Fibroblast of peridontal ligament (primary cell): ENCODE results near the gene HSP90AA1.
"Not testable (repeated sequence)": the region's sequence is repeated elsewhere in the genome, so short reads cannot be mapped to it uniquely, and the experiment has no call there.

Experiments used
- DNase-seq: peaks from one replicate; pipeline ENCODE4 v3.0.0-alpha.2; 2010; ENCODE audit errors: extremely low read depth

HSP90AA1 gene

DNA sequence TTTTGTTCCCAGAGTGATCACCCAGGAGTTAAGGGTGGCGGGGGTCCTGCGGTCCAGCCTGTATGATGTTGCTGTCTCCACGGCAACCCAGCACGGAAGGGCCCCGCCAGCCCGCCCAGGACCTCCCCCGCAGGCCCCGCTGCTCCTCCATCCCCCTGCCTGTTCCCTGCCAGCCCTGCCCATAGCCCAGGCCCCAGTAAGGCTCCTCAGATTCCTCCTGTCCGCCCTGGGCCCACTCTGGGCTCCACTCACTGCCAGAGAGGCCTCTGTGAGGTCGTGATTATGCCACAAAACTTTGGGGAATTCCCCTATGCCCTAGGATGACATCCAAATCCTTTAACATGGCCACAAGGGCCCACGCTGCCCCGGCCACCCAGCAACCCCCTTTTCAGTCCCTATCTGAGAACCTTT lies 20.8 kb downstream of the HSP90AA1 start:
- DNase-seq: no peak

DNA sequence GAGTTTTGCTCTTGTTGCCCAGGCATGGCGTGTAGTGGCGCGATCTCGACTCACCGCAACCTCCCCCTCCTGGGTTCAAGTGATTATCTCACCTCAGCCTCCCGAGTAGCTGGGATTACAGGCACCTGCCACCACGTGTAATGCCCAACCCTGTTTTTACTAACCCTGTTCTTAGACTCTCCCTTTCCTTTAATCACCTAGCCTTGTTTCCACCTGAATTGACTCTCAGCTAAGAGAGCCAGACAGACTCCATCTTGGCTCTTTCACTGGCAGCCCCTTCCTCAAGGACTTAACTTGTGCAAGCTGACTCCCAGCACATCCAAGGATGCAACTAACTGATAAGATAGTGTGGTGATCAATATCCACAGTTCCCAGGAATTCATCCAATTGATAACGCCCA lies 22.3 kb downstream of the HSP90AA1 start:
- DNase-seq: not testable (repeated sequence)

DNA sequence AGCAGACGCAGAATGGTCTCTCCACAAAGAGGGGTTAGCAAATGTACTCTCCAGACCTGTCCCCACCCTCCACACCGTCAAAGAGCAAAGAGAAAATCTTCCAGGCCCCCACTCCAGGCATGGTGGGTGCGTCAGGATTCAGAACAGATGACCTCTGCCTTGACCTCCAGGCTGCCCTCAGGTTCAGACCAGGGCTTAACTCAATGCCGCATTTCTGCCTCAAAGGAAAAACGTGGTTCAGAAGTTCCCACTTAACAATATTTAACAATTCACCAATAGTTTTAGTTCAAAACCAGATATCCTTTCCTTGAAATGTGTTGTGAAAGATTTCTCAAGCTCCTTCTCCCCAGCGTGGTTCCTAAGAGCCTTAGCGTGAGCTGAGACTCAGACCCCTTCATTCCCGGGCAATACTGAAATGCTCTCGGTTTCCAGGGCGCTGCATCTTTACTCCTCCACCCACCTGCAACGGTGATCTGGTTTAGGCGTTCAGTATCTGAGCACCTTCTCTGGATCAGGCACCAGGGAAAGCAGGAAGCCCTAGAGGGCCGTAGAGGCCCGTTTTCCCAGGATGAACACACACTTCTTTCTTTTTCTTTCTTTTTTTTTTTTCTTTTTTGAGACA lies 22.9 kb downstream of the HSP90AA1 start:
- no peak for DNase-seq

DNA sequence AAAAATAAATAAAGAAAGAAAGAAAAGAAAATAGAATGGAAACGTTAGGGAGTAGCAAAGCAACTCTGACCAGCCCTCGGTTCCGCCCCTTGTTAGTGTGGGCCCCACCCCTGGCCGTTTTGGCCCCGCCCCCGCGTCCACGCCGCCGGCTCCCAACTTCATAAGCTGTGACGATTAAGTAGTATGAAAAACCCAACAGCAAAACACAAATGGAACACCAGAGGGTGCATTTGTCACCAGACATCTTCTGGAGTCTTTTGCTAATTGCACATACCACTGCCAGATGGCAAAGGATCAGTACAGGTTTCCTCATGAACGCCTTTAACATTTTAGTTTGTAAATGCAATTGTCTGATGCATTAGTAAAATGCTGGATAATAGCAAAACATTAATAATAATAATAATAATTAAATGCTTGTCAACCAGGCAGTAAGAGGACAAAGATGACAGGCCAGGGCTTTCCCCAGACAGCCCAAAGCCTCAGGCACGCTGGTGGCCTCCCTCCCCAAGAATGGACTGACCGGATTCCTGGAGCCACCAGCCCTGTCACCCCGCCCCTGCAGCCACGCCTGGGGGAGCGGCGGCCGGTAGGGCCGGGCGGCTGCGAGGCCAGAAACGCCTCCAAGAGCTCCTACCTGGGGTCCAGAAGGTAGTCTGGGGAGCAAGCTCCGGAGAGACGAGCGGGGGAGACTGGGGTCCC lies 23.6 kb downstream of the HSP90AA1 start:
- DNase-seq: peak; percentile 85

DNA sequence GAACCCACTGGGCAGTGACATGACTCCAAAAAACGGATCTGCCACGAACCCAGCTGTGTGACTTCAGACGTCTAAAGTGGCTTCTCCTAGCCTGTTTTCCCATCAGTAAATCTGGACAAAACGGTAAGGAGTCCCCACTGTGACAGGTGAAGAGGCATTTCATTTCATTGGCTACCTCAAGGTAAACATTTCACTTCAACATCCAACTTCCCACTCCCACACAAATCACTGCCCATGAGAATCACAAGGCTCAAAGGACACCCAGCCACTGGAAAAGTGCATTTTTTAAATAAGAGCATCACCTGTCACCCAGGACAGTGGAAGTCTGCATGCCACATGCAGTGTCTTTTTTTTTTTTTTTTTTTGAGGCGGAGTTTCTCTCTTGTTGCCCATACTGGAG lies 27.9 kb downstream of the HSP90AA1 start:
- no peak for DNase-seq

DNA sequence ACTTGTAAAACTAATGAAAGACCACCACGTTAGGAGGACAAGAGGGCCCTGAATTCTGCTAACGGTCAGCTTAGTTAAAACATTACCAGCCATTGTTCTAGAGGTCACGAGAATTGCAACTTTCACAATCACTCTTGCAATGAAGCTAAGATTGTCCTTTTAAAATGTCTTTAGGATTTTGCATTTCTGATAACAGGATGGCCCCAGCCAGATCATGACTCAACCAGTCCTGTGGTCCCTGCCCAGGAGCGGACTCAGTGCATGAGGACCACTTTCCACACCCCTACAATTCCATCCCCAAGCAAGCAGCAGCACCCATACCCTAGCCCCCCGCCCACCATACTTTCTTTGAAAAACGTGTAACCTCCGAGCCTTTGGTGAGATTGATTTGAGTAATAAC lies 28.7 kb downstream of the HSP90AA1 start:
- DNase-seq: no peak

DNA sequence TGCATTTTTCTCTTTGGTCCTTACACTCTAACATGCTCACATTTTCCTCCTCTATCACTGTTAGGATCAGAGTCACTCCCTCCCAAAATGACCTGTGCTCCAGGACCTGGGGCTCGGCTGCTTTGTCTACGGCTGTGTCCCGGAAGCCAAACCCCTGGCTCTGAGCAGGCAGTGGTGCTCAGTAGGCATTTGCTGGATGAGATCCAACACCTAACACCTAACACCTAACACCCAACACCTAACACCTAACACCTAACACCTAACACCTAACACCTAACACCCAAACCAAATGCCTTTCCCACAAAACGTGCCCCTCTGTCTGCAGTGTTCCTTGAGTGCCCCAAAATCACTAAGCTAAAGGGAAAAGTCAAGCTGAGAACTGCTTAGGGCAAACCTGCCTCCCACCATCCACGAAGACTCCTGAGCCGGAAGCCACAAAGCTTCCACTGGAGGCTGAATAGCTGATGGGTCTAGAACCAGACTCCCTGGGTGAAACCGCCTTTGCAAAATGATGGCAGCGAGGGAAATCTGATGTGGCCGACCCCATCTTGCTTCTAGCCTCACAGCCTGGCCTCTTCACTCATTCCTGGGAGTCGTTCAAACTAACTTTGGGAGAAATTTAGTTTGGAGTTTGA lies 29.2 kb downstream of the HSP90AA1 start:
- DNase-seq: no peak

DNA sequence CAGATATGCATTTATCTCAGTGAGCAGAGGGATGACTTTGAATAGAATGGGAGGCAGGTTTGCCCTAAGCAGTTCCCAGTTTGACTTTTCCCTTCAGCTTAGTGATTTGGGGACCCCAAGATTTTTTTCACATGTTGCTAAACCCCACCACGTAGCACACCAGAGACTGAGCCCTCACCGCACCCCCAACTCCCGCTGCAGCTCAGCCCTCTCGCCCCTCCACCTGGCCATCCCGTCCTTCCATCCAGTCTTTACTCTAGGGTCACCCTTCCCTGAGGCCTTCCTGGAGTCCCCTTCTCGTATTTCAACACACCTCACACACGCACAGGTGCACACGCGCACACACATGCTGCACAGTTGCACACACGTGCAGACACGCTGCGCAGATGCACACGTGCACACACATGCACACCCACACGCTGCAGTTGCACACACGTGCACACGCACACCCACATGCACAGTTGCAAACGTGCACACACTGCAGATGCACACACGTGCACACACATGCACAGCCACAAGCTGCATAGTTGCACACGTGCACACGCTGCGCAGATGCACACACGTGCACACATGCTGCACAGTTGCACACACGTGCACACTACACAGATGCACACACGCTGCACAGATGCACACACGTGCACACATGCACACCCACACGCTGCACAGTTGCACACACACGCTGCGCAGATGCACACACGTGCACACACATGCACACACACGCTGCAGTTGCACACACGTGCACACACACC lies 30.0 kb downstream of the HSP90AA1 start:
- DNase-seq: no peak

DNA sequence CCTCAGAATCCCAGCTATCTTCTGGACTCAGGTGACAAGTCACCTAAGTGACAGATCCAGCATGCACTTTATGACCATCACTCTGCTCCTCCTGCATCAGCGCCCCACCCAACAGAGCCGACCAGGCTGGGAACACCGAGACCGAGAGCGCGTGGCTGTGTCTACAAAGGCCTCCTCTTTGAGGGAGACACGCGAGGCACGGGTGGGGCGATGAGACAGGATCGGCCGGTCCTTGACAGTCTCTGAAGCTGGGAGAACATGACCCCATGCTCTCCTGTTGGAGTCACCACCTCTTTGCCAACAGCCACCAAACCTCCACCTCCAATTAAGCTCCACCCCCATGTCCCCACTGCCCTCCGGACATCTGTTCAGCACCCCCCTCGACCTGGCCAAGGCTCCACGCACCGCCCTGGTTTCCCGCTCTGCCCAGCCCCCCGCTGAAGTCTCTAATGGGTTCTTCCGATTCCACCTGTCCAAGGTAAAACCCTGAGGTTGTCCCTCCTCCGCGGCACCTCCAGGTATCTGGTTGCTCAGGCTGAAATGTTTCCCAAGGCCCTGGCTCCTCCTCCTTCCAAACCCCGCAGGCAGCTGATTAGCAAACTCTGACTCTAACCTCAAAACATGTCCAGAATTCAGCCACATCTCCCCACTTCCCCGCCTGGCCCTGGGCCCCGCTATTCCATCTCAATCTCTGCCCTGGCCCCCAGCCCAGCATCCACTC lies 31.5 kb downstream of the HSP90AA1 start:
- peak; percentile 49 for DNase-seq

DNA sequence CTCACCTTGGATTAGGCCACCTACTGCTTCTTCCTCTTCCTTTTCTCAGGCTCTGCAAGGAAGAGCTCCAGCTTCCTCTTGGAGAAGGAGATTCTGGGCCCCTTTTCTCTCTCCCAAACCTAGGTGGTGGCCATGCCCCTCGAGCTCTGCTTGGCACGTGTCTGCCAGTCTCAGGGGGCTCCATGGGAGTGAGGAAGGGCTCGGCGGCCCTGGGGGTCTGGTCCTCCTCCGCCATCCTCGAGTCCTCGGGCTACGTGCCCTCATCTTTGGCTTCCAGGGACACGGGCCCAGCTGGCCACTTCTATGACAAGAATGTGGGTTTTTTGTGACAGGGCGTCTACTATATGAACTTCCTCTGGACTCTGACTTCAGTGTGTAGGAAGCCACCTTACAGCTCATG lies 34.3 kb downstream of the HSP90AA1 start:
- DNase-seq: no peak

DNA sequence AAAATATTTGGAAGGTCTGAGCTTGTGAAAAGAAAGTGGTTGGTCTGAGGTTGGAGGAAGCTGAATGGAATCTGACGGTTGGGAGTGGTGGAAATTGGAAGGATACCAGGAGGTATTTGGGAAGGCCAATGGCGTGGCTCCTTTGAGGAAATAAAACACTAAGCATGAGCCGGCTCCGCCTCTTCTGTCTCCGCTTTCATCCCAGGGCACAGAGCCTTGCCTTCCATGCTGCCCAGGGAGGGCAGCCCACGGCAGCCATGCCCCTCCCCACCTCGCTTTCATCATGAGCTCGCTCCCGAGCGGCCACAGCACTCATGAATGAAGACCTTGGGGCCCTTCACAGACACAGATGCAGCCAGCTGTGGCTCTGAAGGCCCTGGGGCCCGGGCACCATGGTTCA lies 36.2 kb downstream of the HSP90AA1 start:
- DNase-seq: peak; percentile 91

DNA sequence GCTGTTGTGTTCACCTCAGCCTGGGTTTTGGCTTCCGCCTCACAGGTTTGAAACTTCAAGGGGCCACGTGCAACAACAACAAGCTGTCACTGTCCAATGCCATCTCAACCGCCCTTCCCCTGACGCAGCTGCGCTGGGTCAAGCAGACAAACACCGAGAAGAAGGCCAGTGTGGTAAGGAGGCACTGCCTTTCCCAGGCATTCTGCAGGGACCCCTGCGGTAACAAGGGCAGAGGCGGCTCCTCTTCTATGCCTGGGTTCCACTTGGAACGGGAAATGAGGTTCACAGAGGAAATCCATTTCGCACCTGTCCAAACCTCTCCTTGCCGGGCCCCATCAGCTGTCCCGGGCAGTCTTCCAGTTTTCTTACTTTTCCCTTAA lies 36.8 kb downstream of the HSP90AA1 start:
- DNase-seq: no peak

DNA sequence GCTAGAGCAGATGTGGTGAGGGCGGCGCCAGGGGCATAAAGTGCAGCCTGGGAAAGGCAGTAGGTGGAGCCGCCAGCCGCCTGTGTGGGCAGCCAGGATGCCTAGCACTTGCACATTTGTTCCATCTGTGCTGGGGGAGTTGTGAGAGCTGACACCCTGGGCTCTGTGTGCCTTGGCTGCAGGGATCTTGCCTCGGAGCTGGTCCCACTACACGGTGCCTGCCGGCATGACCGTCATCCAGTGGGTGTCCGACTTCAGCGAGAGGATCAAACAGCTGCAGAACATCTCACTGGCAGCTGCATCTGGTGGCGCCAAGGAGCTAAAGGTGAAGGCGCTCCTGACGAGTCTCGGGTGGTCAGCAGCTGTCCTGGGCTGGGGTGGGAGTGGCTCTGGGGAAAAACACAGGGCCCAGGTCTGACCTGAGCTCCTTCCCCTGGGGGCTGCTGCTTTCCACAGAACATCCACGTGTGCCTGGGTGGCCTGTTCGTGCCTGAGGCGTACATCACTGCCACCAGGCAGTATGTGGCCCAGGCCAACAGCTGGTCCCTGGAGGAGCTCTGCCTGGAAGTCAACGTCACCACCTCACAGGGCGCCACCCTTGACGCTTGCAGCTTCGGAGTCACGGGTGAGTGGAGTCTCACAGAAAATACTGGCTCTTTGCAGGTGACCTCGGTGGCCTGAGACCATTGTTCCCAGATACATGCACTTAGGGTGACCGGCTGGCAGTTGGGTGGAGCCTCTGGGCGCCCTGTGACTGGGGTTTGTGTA lies 37.4 kb downstream of the HSP90AA1 start:
- no peak for DNase-seq

DNA sequence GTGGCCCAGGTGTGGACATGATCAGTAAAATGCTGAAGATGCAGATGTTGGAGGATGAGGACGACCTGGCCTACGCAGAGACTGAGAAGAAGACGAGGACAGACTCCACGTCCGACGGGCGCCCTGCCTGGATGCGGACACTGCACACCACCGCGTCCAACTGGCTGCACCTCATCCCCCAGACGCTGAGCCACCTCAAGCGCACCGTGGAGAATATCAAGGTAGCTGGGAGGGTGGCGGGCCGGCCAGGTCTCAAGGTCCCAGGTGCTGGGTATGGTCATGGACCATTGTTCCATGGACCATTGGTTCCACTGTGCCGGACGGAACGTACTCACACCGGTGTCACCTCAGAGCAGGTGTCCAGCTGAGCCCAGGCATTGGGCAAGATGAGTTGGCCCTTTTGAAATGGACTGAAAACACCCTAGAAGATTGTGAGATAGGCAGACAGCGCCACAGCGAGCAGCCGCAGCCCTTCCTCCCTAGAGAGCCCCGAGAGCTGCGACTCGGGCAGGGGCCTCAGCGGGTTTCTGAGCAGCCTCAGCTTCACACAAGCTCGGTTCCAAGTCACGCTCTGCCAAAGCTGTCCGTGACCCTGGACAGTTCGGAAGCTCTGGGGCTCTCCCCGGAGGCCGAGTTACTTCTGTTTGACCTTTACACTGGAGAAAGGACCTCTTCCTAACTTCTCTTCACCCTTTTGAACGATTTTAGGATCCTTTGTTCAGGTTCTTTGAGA lies 38.9 kb downstream of the HSP90AA1 start:
- no peak for DNase-seq

DNA sequence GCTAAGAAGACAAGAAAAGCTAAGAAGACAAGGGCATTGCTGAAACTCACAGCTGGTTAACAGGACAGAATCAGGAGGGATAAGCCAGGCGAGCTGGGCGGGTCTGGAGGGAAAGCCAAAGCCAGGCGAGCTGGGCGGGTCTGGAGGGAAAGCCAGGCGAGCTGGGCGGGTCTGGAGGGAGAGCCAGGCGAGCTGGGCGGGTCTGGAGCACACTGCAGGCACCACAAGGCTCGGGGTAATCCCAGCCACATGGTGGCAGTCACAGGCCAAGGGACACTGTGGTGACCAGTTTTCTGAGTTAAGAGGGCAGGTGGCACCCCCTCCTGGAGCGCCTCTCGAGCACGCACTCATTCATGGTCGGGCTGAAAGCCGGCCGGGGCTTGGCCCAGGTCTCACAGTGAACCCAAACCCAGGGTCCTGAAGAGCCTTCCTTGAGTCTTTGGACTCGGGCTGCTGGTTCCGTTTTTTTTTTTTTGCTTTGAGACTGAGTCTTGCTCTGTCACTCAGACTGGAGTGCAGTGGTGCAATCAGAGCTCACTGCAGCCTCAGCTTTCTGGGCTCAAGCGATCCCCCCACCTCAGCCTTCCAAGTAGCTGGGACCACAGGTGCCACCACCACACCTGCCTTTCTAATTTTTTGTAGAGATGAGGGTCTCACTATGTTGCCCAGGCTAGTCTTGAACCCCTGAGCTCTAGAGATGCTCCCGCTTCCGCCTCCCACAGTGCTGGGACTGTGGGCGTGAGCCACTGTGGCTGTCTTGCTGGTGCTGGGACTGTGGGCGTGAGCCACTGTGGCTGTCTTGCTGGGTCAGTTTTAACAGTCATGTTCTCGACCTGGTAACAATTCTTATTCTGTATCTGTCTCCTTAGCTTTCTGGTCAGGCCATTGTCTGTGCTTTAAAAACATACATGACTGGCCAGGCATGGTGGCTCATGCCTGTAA lies 40.2 kb downstream of the HSP90AA1 start:
- peak; percentile 57 for DNase-seq

DNA sequence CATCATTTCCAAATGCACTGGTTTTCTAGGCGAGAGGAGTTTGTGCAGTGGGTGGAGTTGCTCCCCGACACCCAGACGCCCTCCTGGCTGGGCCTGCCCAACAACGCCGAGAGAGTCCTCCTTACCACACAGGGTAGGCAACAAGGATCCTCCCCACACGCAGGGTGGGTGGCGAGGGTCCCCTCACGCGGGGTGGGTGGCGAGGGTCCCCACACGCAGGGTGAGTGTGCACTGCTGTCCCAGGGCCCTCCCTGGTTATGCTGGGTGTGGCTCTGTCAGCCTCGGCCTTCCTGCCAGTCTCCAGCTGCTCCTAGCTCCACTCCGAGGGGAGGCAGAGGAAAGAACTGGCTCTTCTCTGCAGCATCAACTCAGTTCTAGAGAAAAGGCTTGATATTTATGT lies 42.3 kb downstream of the HSP90AA1 start:
- no peak for DNase-seq

DNA sequence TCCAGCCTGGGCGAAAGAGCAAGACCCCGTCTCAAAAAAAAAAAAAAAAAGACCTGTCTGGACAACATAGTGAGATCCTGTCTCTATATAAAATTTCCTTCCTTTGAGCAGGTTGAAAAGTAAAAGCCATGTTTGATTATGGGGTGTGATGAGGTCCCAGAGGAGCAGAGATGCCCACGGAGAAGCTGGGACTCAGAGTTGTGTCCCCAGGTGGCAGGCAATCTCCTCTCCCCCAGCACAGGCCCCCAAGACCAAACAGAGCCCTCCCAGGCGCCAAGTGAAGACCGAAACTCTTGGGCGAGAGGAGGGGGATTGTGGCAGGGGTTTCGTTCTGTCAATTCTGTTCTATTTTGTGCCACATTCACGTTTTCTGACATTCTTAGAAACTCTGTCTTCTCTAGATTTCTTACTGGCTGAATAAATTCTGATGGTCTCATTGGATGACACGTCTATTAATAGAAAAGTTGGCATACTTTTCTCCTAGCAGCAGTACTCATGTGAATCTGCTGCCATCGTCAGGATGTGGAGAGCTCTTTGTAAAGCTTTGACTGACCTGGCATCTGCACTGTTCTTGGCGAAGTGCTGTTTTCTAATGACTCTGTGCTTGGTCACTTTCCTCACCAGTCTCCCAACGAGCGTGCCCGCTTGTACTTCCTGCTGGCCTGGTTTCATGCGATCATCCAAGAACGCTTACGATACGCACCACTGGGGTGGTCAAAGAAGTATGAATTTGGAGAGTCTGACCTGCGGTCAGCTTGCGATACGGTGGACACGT lies 43.4 kb downstream of the HSP90AA1 start:
- DNase-seq: no peak

DNA sequence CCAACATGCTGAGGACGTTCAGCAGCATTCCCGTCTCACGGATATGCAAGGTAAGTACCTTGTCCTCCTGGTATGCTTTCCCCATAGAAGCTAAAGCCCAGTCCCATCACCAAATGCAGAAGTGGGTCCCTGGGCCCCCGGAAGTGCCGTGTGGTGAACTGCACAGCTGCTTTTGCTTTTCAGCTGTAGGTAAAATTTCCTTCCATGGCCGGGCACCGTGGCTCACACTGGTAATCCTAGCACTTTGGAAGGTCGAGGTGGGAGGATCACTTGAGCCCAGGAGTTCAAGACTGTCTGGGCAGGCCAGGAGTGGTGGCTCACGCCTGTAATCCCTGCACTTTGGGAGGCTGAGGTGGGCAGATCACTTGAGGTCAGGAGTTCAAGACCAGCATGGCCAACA lies 44.1 kb downstream of the HSP90AA1 start:
- no peak for DNase-seq

DNA sequence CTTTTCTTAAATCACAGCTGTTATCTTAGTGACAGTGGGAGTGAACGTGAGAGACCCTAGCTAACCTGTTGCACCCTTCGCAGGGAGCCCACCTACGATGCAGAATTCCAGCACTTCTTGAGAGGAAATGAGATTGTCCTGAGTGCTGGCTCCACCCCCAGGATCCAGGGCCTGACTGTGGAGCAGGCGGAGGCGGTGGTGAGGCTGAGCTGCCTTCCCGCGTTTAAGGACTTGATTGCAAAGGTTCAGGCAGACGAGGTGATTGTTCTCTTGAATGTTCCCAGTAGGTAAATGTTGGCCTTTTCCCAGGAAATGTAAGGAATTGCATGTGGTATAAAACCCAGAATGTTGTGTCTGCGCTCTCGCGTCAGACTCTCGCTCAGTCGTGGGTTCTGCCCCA lies 46.7 kb downstream of the HSP90AA1 start:
- no peak for DNase-seq
